Inflammatory macrophage treated with lipopolysaccharide for 1 hour (primary cell): ENCODE data around the gene HMGN1.

ENCODE experiments used
- DNase-seq, 2 donors: peaks; one replicate each; pipeline ENCODE4 v3.0.0-alpha.2; 2020 to 2022

HMGN1 gene

GRCh38 chr21:39327727-39328126 lies 21.2 kb downstream of the HMGN1 start:
- no peak for DNase-seq

GRCh38 chr21:39326607-39327307 lies 22.1 kb downstream of the HMGN1 start:
- no peak for DNase-seq

- DNase-seq, result no peak
Measured at GRCh38 chr21:39325458-39325857, 23.4 kb downstream of the HMGN1 start.

GRCh38 chr21:39321424-39321823 lies 27.5 kb downstream of the HMGN1 start:
- DNase-seq, result no peak

GRCh38 chr21:39319814-39320332 lies 29.0 kb downstream of the HMGN1 start:
- DNase-seq, result no peak

GRCh38 chr21:39319251-39319756 lies 29.6 kb downstream of the HMGN1 start:
- DNase-seq, result no peak

- no peak for DNase-seq
Measured at GRCh38 chr21:39318091-39318959, 30.6 kb downstream of the HMGN1 start.

GRCh38 chr21:39317134-39318090 lies 31.5 kb downstream of the HMGN1 start:
- DNase-seq, result peak; percentile 73 to 84

- DNase-seq, result no peak
Measured at GRCh38 chr21:39316729-39317128, 32.2 kb downstream of the HMGN1 start.

- peak; percentile 39 to 72 for DNase-seq
Measured at GRCh38 chr21:39315603-39316445, 33.1 kb downstream of the HMGN1 start.

- DNase-seq, result peak; percentile 6 to 25
Measured at GRCh38 chr21:39314143-39315027, 34.5 kb downstream of the HMGN1 start.

GRCh38 chr21:39313571-39314142 lies 35.2 kb downstream of the HMGN1 start, which contains the start of gene BRWD1:
Gene BRWD1, minus strand, starts transcription at chr21:39313632. Its CDS starts 141 bp downstream, at chr21:39313491.
- peak; percentile 60 to 68 for DNase-seq

GRCh38 chr21:39313042-39313570 lies 35.8 kb downstream of the HMGN1 start:
- no peak for DNase-seq

- peak; percentile 85 to 96 for DNase-seq
Measured at GRCh38 chr21:39312112-39313041, 36.5 kb downstream of the HMGN1 start.

GRCh38 chr21:39311164-39311563 lies 37.7 kb downstream of the HMGN1 start:
- no peak for DNase-seq

- no peak for DNase-seq
Measured at GRCh38 chr21:39307466-39307865, 41.4 kb downstream of the HMGN1 start.

GRCh38 chr21:39300587-39300986 lies 48.3 kb downstream of the HMGN1 start:
- DNase-seq, result no peak

GRCh38 chr21:39296891-39297290 lies 52.0 kb downstream of the HMGN1 start:
- DNase-seq, result no peak
